ENCODE measurements around the gene DES. TPM values are rescaled to one million over a fixed set of nuclear protein-coding genes. Genes with fewer than 3 reads are reported as not detected.

Gene DES
- total RNA-seq, 1 donor from 2014 or later, result 15,954 TPM

- TF ChIP-seq, protein P1, sequence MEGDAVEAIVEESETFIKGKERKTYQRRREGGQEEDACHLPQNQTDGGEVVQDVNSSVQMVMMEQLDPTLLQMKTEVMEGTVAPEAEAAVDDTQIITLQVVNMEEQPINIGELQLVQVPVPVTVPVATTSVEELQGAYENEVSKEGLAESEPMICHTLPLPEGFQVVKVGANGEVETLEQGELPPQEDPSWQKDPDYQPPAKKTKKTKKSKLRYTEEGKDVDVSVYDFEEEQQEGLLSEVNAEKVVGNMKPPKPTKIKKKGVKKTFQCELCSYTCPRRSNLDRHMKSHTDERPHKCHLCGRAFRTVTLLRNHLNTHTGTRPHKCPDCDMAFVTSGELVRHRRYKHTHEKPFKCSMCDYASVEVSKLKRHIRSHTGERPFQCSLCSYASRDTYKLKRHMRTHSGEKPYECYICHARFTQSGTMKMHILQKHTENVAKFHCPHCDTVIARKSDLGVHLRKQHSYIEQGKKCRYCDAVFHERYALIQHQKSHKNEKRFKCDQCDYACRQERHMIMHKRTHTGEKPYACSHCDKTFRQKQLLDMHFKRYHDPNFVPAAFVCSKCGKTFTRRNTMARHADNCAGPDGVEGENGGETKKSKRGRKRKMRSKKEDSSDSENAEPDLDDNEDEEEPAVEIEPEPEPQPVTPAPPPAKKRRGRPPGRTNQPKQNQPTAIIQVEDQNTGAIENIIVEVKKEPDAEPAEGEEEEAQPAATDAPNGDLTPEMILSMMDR (IDR thresholded peaks at IDR 0.05; ENCODE audit: borderline replicate concordance), result no peak
- Histone ChIP-seq H3K4me1 (peaks cover 21% of the 10 kb centered on the region), H3K4me3 (peak overlapping the region; percentile 75), H3K9me3 (replicated peaks) (no peaks in the 10 kb centered on the region), H3K27ac (replicated peaks) (peak overlapping the region; percentile 96), H3K36me3 (peaks cover 49% of the 10 kb centered on the region), H3K27me3 (ENCODE audit: low read depth) (peaks cover 53% of the 10 kb centered on the region)
- intact Hi-C loops (cut with micrococcal nuclease), result no loop called here
- DNase-seq, result no peak
Measured at GRCh38 chr2:219422952-219423534, 4.9 kb downstream of the DES start.

- intact Hi-C loops (cut with micrococcal nuclease), result no loop called here
- no peaks in the 10 kb centered on the region for H3K9me3 ChIP-seq (replicated peaks)
- peaks cover 45% of the 10 kb centered on the region for H3K27me3 ChIP-seq (ENCODE audit: low read depth)
- TF ChIP-seq, protein P1 (IDR thresholded peaks at IDR 0.05; ENCODE audit: borderline replicate concordance), result no peak
- H3K36me3 ChIP-seq, result peaks cover 49% of the 10 kb centered on the region
- peaks cover 17% of the 10 kb centered on the region for H3K4me1 ChIP-seq
- DNase-seq, result no peak
- H3K27ac ChIP-seq (replicated peaks), result peak overlapping the region; percentile 96
- H3K4me3 ChIP-seq, result peak overlapping the region; percentile 75
Measured at GRCh38 chr2:219423652-219424377, 5.6 kb downstream of the DES start.

- Histone ChIP-seq H3K9me3 (replicated peaks) (no peaks in the 10 kb centered on the region), H3K27ac (replicated peaks) (peak overlapping the region; percentile 96), H3K4me1 (peaks cover 9% of the 10 kb centered on the region), H3K36me3 (peaks cover 43% of the 10 kb centered on the region), H3K4me3 (no peak overlapping the region), H3K27me3 (ENCODE audit: low read depth) (peaks cover 29% of the 10 kb centered on the region)
- TF ChIP-seq, protein P1 (IDR thresholded peaks at IDR 0.05; ENCODE audit: borderline replicate concordance), result no peak
- no peak for DNase-seq
- intact Hi-C loops (cut with micrococcal nuclease), result no loop called here
Measured at GRCh38 chr2:219425238-219426067, 7.3 kb downstream of the DES start.

GRCh38 chr2:219426068-219426443 is 7.9 kb downstream of the DES start:
- peaks cover 5% of the 10 kb centered on the region for H3K4me1 ChIP-seq
- no peaks in the 10 kb centered on the region for H3K9me3 ChIP-seq (replicated peaks)
- DNase-seq, result no peak
- peaks cover 37% of the 10 kb centered on the region for H3K36me3 ChIP-seq
- H3K4me3 ChIP-seq, result no peak overlapping the region
- peaks cover 23% of the 10 kb centered on the region for H3K27me3 ChIP-seq (ENCODE audit: low read depth)
- H3K27ac ChIP-seq (replicated peaks), result peak overlapping the region; percentile 96
- TF ChIP-seq, protein P1 (IDR thresholded peaks at IDR 0.05; ENCODE audit: borderline replicate concordance), result no peak
- intact Hi-C loops (cut with micrococcal nuclease), result no loop called here

- Histone ChIP-seq H3K4me3 (no peak overlapping the region), H3K9me3 (replicated peaks) (no peaks in the 10 kb centered on the region), H3K27me3 (ENCODE audit: low read depth) (peaks cover 18% of the 10 kb centered on the region), H3K36me3 (peaks cover 31% of the 10 kb centered on the region), H3K4me1 (peaks cover 5% of the 10 kb centered on the region), H3K27ac (replicated peaks) (peak overlapping the region; percentile 96)
- TF ChIP-seq, protein P1 (IDR thresholded peaks at IDR 0.05; ENCODE audit: borderline replicate concordance), result no peak
- intact Hi-C loops (cut with micrococcal nuclease), result no loop called here
- no peak for DNase-seq
Measured at GRCh38 chr2:219426534-219427136, 8.5 kb downstream of the DES start.
